Endothelial cell (in vitro differentiated cells): ENCODE data around the gene NEXN. TPM values are rescaled to one million over a fixed set of nuclear protein-coding genes. Genes with fewer than 3 reads are reported as not detected.

Source experiments
- DNase-seq: peaks from one replicate; pipeline ENCODE4 v3.0.0; 2021; ENCODE audit warnings: low spot score
- H3K27ac Mint-ChIP-seq: one replicate; pipeline ENCODE4 v1.8.0; 2021; ENCODE audit warnings: mixed read lengths, inconsistent platforms; ENCODE audit not compliant: unreplicated experiment
- H3K27me3 Mint-ChIP-seq: one replicate; pipeline ENCODE4 v1.8.0; 2021; ENCODE audit warnings: mild to moderate bottlenecking, moderate library complexity, mixed read lengths, inconsistent platforms; ENCODE audit not compliant: unreplicated experiment
- H3K36me3 Mint-ChIP-seq: one replicate; pipeline ENCODE4 v1.8.0; 2021; ENCODE audit warnings: mild to moderate bottlenecking, low read depth, mixed read lengths, inconsistent platforms; ENCODE audit not compliant: unreplicated experiment
- H3K4me1 Mint-ChIP-seq: one replicate; pipeline ENCODE4 v1.8.0; 2021; ENCODE audit warnings: mild to moderate bottlenecking, mixed read lengths, inconsistent platforms; ENCODE audit not compliant: unreplicated experiment
- H3K4me3 Mint-ChIP-seq: one replicate; pipeline ENCODE4 v1.8.0; 2021; ENCODE audit warnings: mild to moderate bottlenecking, mixed read lengths, inconsistent platforms; ENCODE audit not compliant: unreplicated experiment
- H3K9me3 Mint-ChIP-seq: one replicate; pipeline ENCODE4 v1.8.0; 2021; ENCODE audit warnings: mixed read lengths, inconsistent platforms; ENCODE audit not compliant: unreplicated experiment
- CTCF ChIP-seq: fragments of 200-600 bp; sonication (generic); IDR thresholded peaks from one replicate; pipeline ENCODE4 v1.5.0; 2021; ENCODE audit warnings: antibody characterized with exemption; ENCODE audit not compliant: unreplicated experiment
- total RNA-seq: library from RNA; stranded (reverse); fragmentation: NEBNext Ultra II Directional; extraction: Animal tissue kit (Norgen Biotek cat#: 25700); gene quantifications from one replicate; pipeline ENCODE4 v1.2.1, GENCODE V29; 2021; ENCODE audit not compliant: unreplicated experiment

NEXN gene
- total RNA-seq, 1 donor from 2014 or later, result 2.4 TPM

DNA sequence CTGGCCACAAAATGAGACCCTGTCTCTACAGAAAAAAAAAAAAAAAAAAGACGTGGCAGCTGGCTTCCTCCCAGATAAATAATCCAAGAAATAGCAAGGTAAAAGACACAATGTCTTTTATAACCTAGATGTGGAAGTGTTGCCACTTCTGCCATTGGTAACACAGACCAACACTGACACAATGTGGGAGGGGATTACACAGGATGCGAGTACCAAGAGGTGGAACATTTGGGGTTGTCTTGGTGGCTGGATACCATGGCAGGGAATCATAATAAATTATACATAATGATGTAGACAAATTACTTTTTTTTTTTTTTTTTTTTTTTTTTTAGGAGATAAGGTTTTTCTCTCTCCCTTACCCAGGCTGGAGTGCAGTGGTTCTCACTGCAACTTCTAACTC, 6.0 kb upstream of the NEXN start:
- DNase-seq, result no peak
- no peaks in the 10 kb centered on the region for H3K4me1 Mint-ChIP-seq
- H3K9me3 Mint-ChIP-seq, result no peaks in the 10 kb centered on the region
- H3K27ac Mint-ChIP-seq, result no peak overlapping the region
- no peak overlapping the region for H3K4me3 Mint-ChIP-seq
- no peak for TF ChIP-seq CTCF
- H3K36me3 Mint-ChIP-seq, result no peaks in the 10 kb centered on the region
- H3K27me3 Mint-ChIP-seq, result peaks cover 2% of the 10 kb centered on the region

GRCh38 chr1:77888781-77889642, 588 bp downstream of the NEXN start:
- H3K27me3 Mint-ChIP-seq, result peaks cover 7% of the 10 kb centered on the region
- peak overlapping the region; percentile 95 for H3K4me3 Mint-ChIP-seq
- DNase-seq, result peak; percentile 56
- no peak for TF ChIP-seq CTCF
- H3K9me3 Mint-ChIP-seq, result no peaks in the 10 kb centered on the region
- H3K27ac Mint-ChIP-seq, result peak overlapping the region; percentile 74
- H3K36me3 Mint-ChIP-seq, result no peaks in the 10 kb centered on the region
- peaks cover 8% of the 10 kb centered on the region for H3K4me1 Mint-ChIP-seq

GRCh38 chr1:77889671-77890070, 1.2 kb downstream of the NEXN start:
- H3K4me3 Mint-ChIP-seq, result peak overlapping the region; percentile 95
- DNase-seq, result no peak
- no peak for TF ChIP-seq CTCF
- H3K4me1 Mint-ChIP-seq, result peaks cover 8% of the 10 kb centered on the region
- no peaks in the 10 kb centered on the region for H3K36me3 Mint-ChIP-seq
- H3K27me3 Mint-ChIP-seq, result peaks cover 7% of the 10 kb centered on the region
- no peak overlapping the region for H3K27ac Mint-ChIP-seq
- no peaks in the 10 kb centered on the region for H3K9me3 Mint-ChIP-seq

DNA sequence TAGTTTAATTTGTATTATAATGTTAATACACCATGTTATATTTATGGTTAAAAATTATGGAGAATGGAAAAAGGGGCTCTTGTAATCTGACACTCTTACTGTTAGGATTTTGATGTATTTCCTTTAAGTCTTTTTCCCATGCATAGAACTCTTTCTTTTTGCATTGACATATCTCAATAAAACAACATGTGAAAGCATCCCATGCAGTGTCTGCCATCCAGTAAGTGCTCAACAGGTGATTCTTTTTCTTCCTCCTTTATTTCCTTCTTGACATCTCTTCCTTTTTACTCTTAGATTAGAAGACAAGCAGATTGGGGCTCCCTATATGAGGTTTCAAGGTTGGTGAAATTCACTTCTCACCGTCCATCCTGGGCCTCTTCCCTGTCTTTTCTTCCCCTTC, 2.8 kb downstream of the NEXN start:
- Mint-ChIP-seq H3K4me3 (no peak overlapping the region), H3K27me3 (peaks cover 5% of the 10 kb centered on the region), H3K9me3 (no peaks in the 10 kb centered on the region), H3K4me1 (peaks cover 8% of the 10 kb centered on the region), H3K36me3 (no peaks in the 10 kb centered on the region), H3K27ac (no peak overlapping the region)
- no peak for DNase-seq
- no peak for TF ChIP-seq CTCF

GRCh38 chr1:77899647-77900320, 11.4 kb downstream of the NEXN start:
- DNase-seq, result no peak
- no peaks in the 10 kb centered on the region for H3K27me3 Mint-ChIP-seq
- no peak for TF ChIP-seq CTCF
- no peaks in the 10 kb centered on the region for H3K36me3 Mint-ChIP-seq
- no peaks in the 10 kb centered on the region for H3K4me1 Mint-ChIP-seq
- H3K9me3 Mint-ChIP-seq, result no peaks in the 10 kb centered on the region
- H3K4me3 Mint-ChIP-seq, result no peak overlapping the region
- H3K27ac Mint-ChIP-seq, result no peak overlapping the region
